Measurements from ENCODE around the gene ZNF341. TPM values are rescaled to one million over a fixed set of nuclear protein-coding genes. Genes with fewer than 3 reads are reported as not detected.

Gene ZNF341
- total and polyA plus RNA-seq, 2 of the 8 experiments (the other 6 are each of a cell fraction or from before 2014, with no cell fraction given), result 5.8 to 6.4 TPM

GRCh38 chr20:33791021-33791420 lies 59.2 kb downstream of the ZNF341 start:
- no peaks in the 10 kb centered on the region for H3K27me3 ChIP-seq (replicated peaks in 1 of 4; ENCODE audit: control insufficient read depth in 3 of 4, extremely low read depth in 1 of 4, insufficient read depth in 3 of 4, low read length in 3 of 4)
- no peaks in the 10 kb centered on the region for H3K4me1 ChIP-seq (replicated peaks in 1 of 4; ENCODE audit: control insufficient read depth in 3 of 4, insufficient read depth in 4 of 4, low read length in 3 of 4)
- no peak overlapping the region for H3K56ac ChIP-seq (replicated peaks; ENCODE audit: insufficient read length, low read depth, low read length)
- H4K8ac ChIP-seq (ENCODE audit: extremely low read depth, insufficient read depth, low read length), result no peak overlapping the region; the same call in 1 of the 2 replicates
- H2BK120ac ChIP-seq (replicated peaks; ENCODE audit: low read depth, low read length), result no peak overlapping the region
- no peak overlapping the region for H4K91ac ChIP-seq (replicated peaks; ENCODE audit: insufficient read length, low read length)
- H3K14ac ChIP-seq (ENCODE audit: insufficient read length), result no peak overlapping the region
- POLR2A ChIA-PET (ENCODE audit: partially characterized antibody), result no interaction called here
- H3K9ac ChIP-seq (replicated peaks in 1 of 4; ENCODE audit: extremely low read depth in 1 of 4, low read depth in 3 of 4, low read length in 3 of 4), result no peak overlapping the region
- H3K79me2 ChIP-seq (ENCODE audit: control insufficient read depth in 1 of 2, insufficient read depth in 2 of 2, low read length in 2 of 2), result no peaks in the 10 kb centered on the region
- H2BK15ac ChIP-seq (ENCODE audit: low read length), result no peak overlapping the region
- no peak overlapping the region for H2BK12ac ChIP-seq (ENCODE audit: low read depth, low read length)
- CTCF ChIA-PET (ENCODE audit: partially characterized antibody), result interaction anchor here (0.6 to 5.0 kb wide), 15 partner anchors 8 to 285 kb away, joined by 3 to 51 read pairs (median 5); no protein-coding TSS in a partner anchor
- H2AK5ac ChIP-seq (ENCODE audit: low read depth, low read length), result no peak overlapping the region
- H2BK5ac ChIP-seq (ENCODE audit: low read depth, low read length), result no peak overlapping the region
- H3K4me2 ChIP-seq (ENCODE audit: insufficient read depth in 1 of 2, low read depth in 2 of 2, low read length in 2 of 2), result no peak overlapping the region
- no peak overlapping the region for H4K5ac ChIP-seq (ENCODE audit: insufficient read length, low read depth, low read length)
- H3K18ac ChIP-seq (ENCODE audit: extremely low read depth, low read length), result no peak overlapping the region; the same call in 1 of the 2 replicates
- no peak for FAIRE-seq
- H4K20me1 ChIP-seq (replicated peaks in 1 of 2; ENCODE audit: control insufficient read depth in 1 of 2, insufficient read depth in 2 of 2, low read length in 2 of 2), result no peaks in the 10 kb centered on the region
- H3K4me3 ChIP-seq (ENCODE audit: extremely low read depth in 1 of 4, insufficient read depth in 2 of 4, low read depth in 3 of 4, low read length in 4 of 4), result no peak overlapping the region
- no peaks in the 10 kb centered on the region for H3K23me2 ChIP-seq (ENCODE audit: low read depth, low read length)
- H3K27ac ChIP-seq (ENCODE audit: low read depth, low read length), result no peak overlapping the region
- no peaks in the 10 kb centered on the region for H3K9me3 ChIP-seq (ENCODE audit: insufficient read depth in 2 of 2, low read depth in 1 of 2, low read length in 1 of 2)
- 98% methylated on average over 22 of the region's 31 CpGs; no CpG with 5 or more reads in 1 of the 2 experiments for WGBS, 2 experiments (ENCODE audit: extremely low coverage in 1 of 2, insufficient coverage in 1 of 2, insufficient read length in 1 of 2, insufficient replicate concordance in 2 of 2, low coverage in 1 of 2, low lambda C conversion rate in 2 of 2, missing lambda C conversion rate in 1 of 2)
- H3K79me1 ChIP-seq (ENCODE audit: low read depth, low read length), result no peaks in the 10 kb centered on the region
- no peak for DNase-seq (ENCODE audit: low read depth in 1 of 2, low spot score in 2 of 2)
- H3K36me3 ChIP-seq (ENCODE audit: control insufficient read depth in 2 of 4, insufficient read depth in 4 of 4, low read length in 3 of 4), result peaks cover 0 to 2% (median 0%) of the 10 kb centered on the region in 4 experiments; a peak in 1 of 8 replicates
- H3K23ac ChIP-seq (ENCODE audit: insufficient read length), result no peak overlapping the region
- H3K4ac ChIP-seq (replicated peaks; ENCODE audit: insufficient read length, low read depth, low read length), result no peak overlapping the region
- no peak overlapping the region for H2BK20ac ChIP-seq (ENCODE audit: low read length)
- H2AFZ ChIP-seq (ENCODE audit: low read length), result no peak overlapping the region
- TF ChIP-seq SIX5 (IDR thresholded peaks at IDR 0.05; ENCODE audit: low read depth, low read length) (no peak), RBBP5 (IDR thresholded peaks at IDR 0.05; ENCODE audit: borderline replicate concordance, low read depth, low read length) (no peak), USF2 (IDR thresholded peaks at IDR 0.05; ENCODE audit: low read length) (no peak), GTF2F1 (IDR thresholded peaks at IDR 0.05; ENCODE audit: borderline replicate concordance, low read depth, low read length) (no peak), POLR2A (IDR thresholded peaks at IDR 0.05; ENCODE audit: control extremely low read depth in 1 of 2, low read depth in 2 of 2, low read length in 2 of 2) (no peak), EGR1 (IDR thresholded peaks at IDR 0.05; ENCODE audit: borderline replicate concordance, low read depth, low read length) (no peak)
- TF ChIP-seq, protein P1, sequence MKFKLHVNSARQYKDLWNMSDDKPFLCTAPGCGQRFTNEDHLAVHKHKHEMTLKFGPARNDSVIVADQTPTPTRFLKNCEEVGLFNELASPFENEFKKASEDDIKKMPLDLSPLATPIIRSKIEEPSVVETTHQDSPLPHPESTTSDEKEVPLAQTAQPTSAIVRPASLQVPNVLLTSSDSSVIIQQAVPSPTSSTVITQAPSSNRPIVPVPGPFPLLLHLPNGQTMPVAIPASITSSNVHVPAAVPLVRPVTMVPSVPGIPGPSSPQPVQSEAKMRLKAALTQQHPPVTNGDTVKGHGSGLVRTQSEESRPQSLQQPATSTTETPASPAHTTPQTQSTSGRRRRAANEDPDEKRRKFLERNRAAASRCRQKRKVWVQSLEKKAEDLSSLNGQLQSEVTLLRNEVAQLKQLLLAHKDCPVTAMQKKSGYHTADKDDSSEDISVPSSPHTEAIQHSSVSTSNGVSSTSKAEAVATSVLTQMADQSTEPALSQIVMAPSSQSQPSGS (IDR thresholded peaks at IDR 0.05; ENCODE audit: low read length), result no peak

All from H1 (cell line).